ENCODE results near the gene ARHGAP9.
"Not testable (repeated sequence)": the region's sequence is repeated elsewhere in the genome, so short reads cannot be mapped to it uniquely, and the experiment has no call there.

DNA sequence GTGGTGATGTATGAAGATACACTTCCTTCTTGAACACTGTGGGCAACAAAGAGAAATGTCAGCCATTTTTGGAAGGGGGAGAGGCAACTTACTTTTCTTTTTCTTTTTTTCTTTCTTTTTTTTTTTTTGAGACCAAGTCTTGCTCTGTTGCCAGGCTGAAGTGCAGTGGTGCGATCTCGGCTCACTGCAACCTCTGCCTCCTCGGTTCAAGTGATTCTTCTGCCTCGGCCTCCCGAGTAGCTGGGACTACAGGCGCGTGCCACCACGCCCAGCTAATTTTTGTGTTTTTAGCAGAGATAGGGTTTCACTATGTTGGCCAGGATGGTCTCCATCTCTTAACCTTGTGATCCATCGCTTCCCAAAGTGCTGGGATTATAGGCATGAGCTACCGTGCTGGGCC lies 38.1 kb upstream of the ARHGAP9 start:
- TF ChIP-seq CTCF (IDR thresholded peaks at IDR 0.05); SIN3A (IDR thresholded peaks at IDR 0.05; ENCODE audit: borderline replicate concordance, insufficient read depth, low read depth, low read length); REST (IDR thresholded peaks at IDR 0.05; ENCODE audit: insufficient read depth in 1 of 2, low read depth in 2 of 2, low read length in 1 of 2): not testable (repeated sequence)
